Right renal cortex interstitium (tissue), 3 donors: Measurements from ENCODE around the gene TCEA3. TPM values are rescaled to one million over a fixed set of nuclear protein-coding genes. Genes with fewer than 3 reads are reported as not detected.

Experiments
- DNase-seq, 3 donors: peaks; one replicate each; pipeline ENCODE4 v3.0.0-alpha.2; 2013; ENCODE audit warnings: low read depth in 3 of 3, low spot score in 2 of 3
- polyA plus RNA-seq, 3 donors: library from polyadenylated mRNA; unstranded; fragments of 120-200 nt; gene quantifications; one replicate each; pipeline ENCODE4 v1.2.1, GENCODE V29; 2013; ENCODE audit not compliant: insufficient read length in 3 of 3

TCEA3 gene
- polyA plus RNA-seq, 3 donors, result 32.3 to 44.9 (median 43.3) TPM

DNA sequence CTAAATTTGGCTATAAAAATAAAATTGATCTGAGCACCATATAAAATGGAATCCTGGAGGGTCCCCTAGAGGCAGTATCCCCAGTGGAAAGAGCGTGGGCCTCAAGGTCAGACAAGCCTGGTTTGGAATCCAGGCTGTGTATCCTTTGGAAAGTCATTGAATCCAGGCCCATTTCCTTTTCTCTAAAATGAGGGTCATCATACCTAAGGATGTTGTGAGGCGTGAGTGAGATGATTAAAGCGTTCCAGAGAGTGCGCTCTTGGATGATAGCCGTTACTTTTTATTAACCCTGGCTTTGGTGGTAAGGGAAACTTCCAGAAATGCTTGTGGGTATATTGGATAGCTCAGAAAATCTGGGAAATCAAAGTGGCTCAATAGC, 54.2 kb downstream of the TCEA3 start:
- no peak for DNase-seq

DNA sequence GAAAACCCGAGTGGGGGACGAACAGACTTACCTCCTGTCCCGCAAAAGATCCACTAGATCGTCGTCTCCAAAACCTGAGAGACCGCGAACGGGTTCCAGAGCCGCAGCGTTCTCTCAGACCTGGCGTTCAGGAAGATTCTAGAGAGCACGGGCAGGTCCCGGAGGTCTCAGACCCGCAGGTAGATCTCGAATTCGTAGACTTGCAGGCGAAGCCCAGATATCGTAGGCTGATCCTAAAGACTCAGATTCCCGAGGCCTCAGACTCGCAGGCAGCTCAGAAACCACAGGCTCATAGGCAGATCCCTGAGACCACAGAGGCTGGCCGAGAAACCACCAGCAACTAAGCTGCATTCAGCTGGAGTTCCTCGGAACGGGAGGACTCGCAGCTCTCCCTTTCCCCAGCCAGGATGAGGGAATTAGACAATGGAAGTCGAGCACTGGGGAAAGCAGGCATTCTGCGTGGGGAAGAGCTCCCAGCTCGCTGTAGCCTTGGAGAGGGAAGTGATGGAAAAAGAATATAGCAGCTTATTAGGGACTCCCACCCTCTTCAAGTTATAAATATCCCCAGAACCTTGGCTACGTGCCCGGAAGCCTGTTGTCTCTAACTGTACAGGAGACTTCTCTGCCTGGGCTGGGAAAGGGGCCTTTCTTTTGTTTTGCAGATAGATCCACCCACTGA, 55.1 kb downstream of the TCEA3 start, which contains the start of gene ZNF436:
TSS of gene ZNF436 (minus strand) at position 502 of the 679 bp plus-strand sequence. CDS start 1,831 bp downstream, outside the sequence.
- DNase-seq, result peak; percentile 76 to 79 (median 78)

DNA sequence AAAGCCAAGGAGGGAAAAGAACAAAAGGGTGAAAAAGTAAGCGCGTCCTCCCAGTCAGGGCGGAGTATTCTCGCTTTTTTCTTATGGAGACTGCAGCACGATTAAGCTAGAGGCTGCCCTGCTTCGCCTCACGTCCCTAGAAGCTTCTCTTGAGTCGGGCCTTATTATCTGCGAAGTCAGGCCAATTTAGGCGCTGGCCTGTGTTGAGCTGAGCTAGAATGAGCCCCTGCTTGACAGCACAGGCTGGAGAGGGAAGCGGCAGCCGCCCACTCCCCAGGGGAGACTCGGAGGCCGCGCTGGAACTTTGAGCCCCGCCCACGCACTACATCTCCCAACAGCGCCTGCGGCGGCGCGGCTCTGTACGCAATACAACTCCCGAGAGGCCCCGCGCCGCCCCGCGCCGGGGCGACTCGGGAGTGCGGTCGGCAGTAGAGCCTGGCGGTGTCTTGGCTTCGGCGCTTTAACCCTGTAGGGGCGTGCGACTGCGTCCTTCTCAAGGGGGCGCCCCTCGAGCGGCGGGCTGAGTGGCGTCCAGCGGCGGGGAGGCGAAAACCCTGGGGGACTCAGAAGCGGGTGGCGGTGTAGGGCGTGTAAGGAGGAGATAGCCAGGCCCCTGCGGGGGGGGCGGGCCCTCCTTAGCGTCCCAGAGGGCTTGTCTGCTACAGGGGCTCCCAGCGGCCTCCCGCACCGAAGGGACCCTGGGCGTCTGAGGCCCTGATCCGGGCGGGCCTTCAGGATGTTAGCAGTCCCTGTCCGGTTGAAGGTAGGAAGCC, 55.8 kb downstream of the TCEA3 start:
- peak; percentile 84 to 89 (median 85) for DNase-seq

DNA sequence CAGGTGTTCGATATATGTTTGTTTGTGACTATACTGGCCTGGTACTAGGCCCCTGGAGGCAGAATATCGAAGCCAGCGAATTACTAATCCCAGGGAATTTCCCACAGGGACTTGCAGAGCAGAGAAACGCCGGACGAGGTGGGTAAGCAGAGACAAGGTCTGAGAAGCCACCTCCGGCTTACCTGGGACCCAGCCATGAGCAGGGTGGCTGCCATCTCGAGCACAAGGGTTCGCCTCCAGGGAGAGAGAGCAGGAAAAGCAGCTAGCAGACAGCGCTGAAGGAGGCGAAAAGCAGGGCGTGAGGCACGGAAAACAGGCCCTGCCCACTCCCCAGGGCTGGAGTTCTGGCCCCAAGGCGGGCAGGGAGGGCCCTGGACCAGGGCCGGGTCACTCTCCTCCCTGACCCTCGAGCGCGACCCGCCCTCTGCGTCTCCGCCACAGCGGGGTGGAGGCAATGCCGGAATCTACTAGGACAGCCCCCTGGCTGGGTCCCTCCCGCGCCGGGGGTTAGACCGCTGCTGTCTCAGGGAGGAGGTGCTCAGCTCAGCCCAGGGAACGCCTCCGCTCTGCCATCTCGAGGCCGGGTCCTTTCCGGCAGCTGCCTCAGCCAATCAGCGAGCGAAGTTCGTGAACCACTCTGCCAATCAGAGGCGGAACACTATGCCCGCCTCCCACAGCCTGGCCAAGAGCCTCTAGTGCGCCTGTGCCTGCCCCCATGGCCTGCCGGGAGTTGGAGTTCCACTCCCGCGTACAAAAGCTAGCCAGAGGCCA, 56.6 kb downstream of the TCEA3 start:
- peak; percentile 93 to 98 (median 96) for DNase-seq

DNA sequence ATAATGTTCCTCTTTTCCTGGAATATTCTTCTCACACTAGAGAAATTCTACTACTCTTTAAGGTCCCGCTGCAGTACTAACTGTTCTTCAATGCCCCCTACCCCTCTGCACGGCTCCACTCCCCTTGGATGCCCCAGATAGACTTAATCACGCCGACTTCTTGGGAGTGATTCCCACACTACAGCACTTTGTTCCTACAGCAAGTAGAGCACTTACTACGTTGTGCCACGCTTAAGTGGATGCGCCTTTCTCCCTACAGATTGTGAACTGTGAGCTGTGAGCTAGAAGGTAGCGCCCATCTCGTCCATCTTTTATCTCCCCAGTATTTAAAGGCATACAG, 57.1 kb downstream of the TCEA3 start:
- DNase-seq, result no peak

DNA sequence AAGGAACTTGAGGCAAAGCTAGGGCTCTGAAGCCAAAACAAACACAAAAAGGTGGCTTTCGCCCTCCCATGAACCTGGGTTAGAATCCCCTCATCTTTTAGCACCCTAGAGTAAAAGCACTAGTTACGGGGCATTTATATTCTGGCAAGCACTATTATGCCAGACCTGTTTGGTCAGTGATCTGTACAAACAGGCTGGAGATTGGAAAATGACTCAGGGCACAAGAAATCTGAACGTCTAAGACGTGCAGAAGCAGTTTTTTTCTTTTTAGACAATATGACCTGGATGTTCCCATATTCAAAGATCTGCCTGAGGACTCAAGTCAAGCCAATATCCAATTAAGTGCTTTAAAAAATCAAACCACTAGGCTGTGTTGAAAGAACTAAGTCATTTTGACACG, 58.0 kb downstream of the TCEA3 start:
- DNase-seq, result no peak

DNA sequence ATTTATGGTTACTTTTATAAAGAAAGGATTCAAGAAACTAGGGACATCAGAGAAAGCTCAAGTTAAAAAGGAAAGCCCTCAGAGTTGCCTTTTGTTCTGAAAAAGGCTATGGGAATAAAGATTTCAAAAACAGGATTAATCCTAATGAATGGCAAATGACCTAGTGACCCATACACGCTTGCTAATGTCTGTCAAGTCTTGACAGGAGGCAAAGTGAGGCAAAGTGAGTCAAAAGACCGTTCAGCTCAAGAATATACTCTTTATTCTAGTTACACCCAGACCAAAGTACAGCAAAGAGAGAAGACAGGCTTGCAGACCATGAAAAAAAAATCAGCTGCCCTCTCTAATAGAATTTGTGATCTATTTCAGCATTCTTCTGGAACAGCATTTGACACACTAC, 58.4 kb downstream of the TCEA3 start:
- DNase-seq, result no peak

DNA sequence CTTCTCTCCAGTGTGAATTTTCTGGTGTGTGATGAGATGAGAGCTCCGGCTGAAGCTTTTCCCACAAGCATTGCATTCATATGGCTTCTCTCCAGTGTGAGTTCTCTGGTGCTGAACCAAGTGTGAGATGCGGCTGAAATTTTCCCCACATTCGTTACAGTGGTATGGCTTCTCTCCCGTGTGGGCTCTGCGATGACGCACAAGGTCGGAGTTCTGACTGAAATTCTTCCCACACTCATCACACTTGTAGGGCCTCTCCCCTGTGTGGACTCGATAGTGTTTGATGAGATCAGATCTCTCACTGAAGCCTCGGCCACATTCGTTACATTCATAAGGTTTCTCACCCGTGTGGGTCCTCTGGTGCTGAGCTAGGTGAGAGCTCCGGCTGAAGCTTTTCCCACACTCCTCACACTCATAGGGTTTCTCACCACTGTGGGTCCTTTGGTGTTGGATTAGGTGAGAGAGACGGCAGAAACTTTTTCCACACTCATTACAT, 62.3 kb downstream of the TCEA3 start:
- no peak for DNase-seq

DNA sequence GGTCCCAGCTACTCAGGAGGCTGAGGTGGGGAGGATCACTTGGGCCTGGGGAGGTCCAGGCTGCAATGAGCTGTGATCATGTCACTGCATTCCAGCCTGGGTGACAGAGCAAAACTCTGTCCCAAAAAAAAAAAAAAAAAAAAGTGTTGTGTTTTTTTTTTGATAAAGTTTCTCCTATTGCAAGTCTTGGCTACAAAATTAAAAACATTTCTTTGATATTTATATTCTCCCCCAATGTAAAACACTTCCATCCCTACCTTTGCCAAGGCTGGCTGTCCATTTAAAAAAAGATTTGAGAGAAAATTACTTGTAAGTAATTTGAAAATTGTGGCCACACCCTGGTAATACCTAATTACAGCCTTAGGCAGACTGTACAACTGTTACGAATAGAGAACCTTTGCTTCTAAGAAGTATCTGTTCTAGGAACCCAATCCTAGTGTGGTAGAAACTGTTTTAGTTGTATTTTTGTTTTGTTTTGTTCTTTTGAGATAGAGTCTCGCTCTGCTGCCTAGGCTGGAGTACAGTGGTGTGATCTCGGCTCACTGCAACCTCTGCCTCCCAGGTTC, 66.2 kb downstream of the TCEA3 start:
- DNase-seq, result no peak

DNA sequence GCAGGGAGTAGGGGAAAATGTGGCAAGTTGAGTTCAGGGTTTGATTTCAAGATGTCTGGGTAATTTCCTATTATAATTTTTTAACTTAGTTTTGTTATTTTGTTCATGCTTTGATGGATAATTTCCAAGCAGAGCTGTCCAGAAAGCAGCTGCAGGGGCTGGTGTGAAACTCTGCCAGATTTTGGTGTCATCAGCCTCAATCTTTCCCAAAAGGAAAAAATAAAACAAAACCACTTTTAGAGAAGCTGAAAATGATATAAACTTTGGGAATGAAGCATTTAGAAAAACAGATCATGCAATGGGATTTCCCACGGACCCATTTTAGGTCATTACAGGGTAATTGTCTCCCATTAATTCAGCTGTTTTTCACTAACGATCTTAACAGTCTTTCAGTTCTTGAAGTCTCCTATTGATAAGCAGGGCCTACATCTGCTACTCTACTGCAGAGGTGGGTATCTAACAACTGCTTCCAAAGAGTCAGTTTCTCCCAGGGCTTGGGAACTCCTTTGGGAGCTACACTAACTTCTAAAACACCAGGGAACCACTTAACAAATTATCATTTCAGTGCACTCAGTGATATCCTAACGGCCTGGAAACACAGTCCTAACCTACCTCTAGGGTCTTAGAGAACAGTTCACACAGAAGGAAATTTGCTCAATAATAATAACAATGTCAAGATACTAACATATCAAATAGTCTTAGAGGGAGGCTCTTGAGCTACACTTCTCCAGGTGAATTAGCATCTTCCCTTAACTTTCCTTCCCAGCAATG, 67.2 kb downstream of the TCEA3 start:
- DNase-seq, result no peak

DNA sequence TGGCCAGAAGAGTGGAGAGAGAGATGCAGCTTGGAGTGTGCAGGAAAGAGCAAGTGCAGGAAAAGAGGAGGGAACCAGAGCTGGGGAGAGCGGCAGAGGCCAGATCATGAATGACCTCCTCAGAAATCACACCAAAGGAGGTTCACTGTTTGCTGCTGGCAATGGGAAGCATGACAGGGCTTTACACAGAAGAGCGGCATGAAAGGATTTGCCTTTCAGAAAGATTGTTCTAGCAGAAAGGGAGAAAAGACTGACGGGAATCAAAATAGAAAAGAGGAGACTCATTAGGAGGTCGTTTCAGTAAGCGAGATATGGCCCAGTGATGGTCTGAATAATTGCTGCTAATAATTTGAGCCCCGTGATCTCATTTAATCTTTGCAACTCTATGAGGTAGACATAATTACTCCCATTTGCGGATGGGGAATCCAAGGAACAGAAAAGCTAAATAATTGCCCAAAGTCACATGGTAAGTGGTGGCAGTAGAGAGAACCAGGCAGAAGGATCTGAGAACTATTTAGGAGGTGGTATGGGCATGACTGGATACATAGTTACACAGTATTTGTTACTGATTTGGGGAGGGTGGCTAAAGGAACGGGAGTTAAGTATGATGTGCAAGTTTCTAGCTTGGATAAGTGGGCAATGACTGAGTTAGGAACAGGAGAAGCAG, 67.9 kb downstream of the TCEA3 start:
- no peak for DNase-seq

DNA sequence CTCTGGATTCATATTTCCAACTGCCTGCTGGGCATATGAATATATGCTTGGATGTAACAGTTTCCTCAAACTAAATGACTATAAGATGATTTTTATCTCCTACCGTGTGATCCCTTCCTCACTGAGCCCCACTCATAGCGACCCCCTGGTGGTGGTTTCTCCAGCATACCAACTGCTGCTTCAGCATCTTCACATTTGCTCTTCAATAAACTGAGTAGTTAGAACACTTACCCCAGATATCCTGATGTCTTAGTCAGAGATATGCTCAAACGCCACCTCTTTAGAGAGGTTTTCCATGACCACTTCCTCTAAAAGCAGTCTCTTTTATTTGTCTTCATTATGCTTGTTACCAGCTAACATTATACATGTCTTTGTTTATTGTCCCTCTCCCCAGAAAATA, 70.3 kb downstream of the TCEA3 start:
- no peak for DNase-seq

DNA sequence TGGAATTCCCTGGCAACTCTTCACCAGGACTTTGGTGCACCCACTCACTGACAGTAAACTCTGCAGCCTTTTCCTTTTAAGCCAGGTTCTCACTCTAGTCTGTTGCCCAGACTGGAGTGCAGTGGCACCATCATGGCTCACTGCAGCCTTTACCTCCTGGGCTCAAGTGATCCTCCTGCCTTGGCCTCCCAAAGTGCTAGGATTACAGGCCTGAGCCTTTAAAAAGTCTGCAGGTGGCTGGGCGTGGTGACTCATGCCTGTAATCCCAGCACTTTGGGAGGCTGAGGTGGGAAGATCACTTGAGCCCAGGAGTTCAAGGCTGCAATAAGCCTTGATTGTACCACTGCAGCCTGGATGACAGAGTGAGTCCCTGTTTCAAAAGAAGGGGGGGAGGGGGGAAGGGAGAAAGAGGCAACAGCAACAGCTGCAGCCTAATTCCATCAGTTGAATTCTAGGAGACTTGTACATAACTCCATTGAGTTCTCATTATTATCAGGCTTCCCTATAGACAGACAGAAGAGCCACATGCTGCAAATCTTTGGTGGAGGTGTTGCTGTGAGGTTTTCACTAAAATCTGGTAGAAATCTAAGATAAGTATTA, 72.4 kb downstream of the TCEA3 start:
- DNase-seq, result no peak

DNA sequence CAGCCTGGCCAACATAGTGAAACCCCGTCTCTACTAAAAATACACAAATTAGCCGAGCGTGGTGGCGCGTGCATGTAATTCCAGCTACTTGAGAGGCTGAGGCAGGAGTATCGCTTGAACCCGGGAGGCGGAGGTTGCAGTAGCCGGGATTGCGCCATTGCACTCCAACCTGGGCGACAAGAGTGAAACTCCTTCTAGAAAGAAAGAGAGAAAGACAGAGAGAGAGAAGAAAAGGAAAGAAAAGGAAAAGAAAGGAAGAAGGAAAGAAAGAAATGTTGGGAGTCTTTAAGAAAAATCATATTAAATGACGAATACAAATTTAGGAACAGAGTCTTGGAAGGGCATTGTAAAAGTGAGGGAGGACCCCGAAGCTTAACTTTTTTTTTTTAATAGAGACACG, 78.6 kb downstream of the TCEA3 start:
- no peak for DNase-seq

DNA sequence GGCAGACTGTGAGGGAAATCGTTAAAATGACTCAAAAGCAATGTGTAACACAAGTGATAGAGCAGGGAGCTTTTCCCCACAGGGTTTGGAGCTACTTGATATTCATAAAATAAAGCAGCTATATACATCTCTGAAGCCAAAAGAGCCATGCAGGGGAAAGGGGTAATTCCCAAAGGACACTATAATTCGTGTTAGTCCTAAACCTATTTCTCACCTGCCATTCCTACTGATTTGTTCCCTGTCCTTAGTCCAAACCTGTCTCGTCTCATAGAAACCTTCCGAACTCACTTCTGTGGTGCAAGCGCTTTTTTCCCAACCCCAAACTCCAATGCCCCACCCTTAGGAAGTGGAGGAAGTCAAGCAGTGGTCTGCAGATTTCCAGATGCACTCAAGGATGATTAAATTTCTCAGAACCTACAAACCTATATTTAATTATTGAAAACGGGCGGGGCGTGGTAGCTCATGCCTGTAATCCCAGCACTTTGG, 79.5 kb downstream of the TCEA3 start:
- DNase-seq, result peak in 1 of 3 donors; percentile 43

DNA sequence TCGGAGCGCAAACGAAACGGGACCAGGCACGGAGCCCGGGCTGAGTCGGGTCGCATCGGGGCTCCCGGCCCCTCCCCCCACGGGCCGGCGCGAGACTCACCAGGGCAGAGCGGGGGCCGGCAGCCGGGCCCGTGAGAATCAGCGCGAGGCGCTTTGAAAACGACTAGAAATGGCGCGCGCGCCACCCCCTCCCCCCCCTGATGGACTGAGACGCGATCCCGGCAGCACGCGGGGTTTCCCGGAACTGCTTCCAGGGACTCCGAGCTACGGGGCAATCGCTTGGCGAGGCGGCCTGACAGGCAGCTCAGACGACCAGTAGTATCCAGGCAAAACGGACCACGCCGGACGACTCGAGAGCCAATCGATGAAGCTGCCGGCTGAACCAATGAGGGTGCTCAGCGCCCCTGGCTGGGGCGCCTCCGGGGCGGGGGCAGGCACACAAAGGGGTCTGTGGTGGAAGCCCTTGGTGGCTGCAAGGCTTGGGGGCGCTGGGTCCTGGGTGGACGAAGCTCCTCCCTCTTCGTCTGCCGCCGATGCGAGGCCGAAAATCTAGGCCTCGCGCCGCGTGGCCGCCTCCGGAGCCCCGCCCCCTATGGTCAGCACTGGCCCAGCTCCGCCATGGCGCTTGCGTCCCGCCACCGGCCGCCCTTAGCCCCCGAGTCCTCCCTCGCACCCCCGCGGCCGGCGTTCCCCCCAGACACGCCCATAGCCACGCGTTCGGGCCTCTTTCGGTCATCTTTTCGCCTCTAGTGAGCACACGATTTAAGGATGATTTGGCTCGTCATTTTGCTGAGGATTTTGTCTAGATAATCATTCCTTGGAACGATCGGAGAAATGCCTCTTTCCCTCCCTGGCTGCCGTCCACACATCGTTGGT, 80.2 kb downstream of the TCEA3 start, which contains the start of gene HNRNPR:
TSS of gene HNRNPR (minus strand) at position 174 of the 876 bp plus-strand sequence. CDS start 3,276 bp downstream, outside the sequence.
- DNase-seq, result peak; percentile 99 to 100 (median 100)

DNA sequence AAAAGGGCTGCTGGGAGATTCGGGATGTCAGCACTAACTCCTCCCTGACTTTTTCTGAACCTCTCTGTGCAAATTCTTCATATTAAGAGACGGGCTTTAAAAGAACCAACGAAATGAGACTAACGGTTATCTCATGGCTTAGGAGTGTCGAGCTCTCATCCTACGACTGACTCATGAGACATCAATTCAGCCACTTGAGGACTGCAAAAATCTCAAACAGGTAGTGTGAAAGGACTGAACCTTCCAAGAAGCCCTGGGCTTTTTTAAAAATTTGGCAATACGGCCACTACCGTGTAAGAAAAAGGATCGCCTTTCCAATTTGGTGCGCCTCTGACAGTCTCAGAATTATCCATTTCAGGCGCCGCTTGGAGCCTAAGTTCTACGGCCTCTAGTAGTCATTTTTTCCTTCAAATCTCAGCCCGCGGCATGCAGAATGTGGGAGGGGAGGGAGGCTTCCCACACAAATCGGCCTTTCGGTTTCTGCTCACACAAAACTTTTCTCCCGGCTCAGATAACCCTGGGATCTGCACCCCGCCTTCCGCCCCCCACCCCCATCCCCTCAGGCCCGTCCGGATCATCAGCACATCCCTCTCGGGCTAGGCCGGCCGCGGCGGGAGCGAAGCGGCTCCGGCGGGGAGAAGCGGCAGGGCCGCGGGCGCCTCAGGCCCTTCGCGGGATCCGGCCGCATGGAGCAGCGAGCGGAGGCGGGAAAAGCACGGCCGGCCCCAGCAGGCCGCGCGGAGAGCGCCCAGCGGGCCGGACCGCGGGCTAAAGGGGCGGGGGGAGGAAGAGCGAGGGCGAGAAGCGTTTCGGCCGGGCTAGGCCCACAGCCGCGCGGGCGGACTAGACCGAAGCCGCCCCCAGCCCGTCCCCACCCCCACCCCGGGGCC, 81.1 kb downstream of the TCEA3 start:
- DNase-seq, result peak in 1 of 3 donors; percentile 35
